ENCODE results near the gene FBXL4. TPM values are rescaled to one million over a fixed set of nuclear protein-coding genes. Genes with fewer than 3 reads are reported as not detected.

The FBXL4 gene
- polyA plus RNA-seq, 1 of the 3 experiments (the other 2 are of a cell fraction): 8.1 TPM

- Histone ChIP-seq H3K9me3 (no peaks in the 10 kb centered on the region), H3K36me3 (replicated peaks in 1 of 2; ENCODE audit: control insufficient read depth in 1 of 2, insufficient read depth in 2 of 2, low read length in 1 of 2) (no peaks in the 10 kb centered on the region), H3K9me2 (no peaks in the 10 kb centered on the region), H3K4me2 (no peak overlapping the region), H3K4me3 (ENCODE audit: low read depth in 2 of 2, low read length in 1 of 2) (no peak overlapping the region), H3K79me2 (ENCODE audit: insufficient read depth) (no peaks in the 10 kb centered on the region), H3K27ac (ENCODE audit: low read depth in 2 of 2, low read length in 1 of 2) (no peak overlapping the region), H3F3A (replicated peaks; ENCODE audit: insufficient read depth) (no peaks in the 10 kb centered on the region), H3K9ac (no peak overlapping the region), H2AFZ (ENCODE audit: low read depth) (no peak overlapping the region), H3K4me1 (ENCODE audit: control insufficient read depth in 1 of 2, insufficient read depth in 2 of 2, low read depth in 1 of 2, low read length in 1 of 2) (peaks cover 0 to 5% of the 10 kb centered on the region in 2 experiments; a peak in 2 of 4 replicates), H4K20me1 (ENCODE audit: insufficient read depth) (no peaks in the 10 kb centered on the region), H3K27me3 (ENCODE audit: insufficient read depth) (no peaks in the 10 kb centered on the region)
- CTCF ChIA-PET: interaction anchor here (1.0 to 1.7 kb wide), 4 partner anchors 276 to 1403 kb away, joined by 3 to 8 read pairs (median 3); no protein-coding TSS in a partner anchor
- no peak for TF ChIP-seq CHD2 (IDR thresholded peaks at IDR 0.05; ENCODE audit: low read length, partially characterized antibody)
- TF ChIP-seq POLR2AphosphoS5 (IDR thresholded peaks at IDR 0.05; ENCODE audit: low read depth, low read length): no peak
- no peak for TF ChIP-seq NFIC (IDR thresholded peaks at IDR 0.05; ENCODE audit: borderline replicate concordance)
- no peak for TF ChIP-seq MXI1 (IDR thresholded peaks at IDR 0.05; ENCODE audit: low read depth, low read length)
- TF ChIP-seq, protein P1, sequence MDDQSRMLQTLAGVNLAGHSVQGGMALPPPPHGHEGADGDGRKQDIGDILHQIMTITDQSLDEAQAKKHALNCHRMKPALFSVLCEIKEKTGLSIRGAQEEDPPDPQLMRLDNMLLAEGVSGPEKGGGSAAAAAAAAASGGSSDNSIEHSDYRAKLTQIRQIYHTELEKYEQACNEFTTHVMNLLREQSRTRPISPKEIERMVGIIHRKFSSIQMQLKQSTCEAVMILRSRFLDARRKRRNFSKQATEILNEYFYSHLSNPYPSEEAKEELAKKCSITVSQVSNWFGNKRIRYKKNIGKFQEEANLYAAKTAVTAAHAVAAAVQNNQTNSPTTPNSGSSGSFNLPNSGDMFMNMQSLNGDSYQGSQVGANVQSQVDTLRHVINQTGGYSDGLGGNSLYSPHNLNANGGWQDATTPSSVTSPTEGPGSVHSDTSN (IDR thresholded peaks at IDR 0.05): no peak
- TF ChIP-seq TEAD4 (IDR thresholded peaks at IDR 0.05; ENCODE audit: borderline replicate concordance, insufficient read depth): no peak
- TF ChIP-seq, protein P2, sequence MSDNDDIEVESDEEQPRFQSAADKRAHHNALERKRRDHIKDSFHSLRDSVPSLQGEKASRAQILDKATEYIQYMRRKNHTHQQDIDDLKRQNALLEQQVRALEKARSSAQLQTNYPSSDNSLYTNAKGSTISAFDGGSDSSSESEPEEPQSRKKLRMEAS (IDR thresholded peaks at IDR 0.05; ENCODE audit: low read depth): no peak
- no peak for TF ChIP-seq MEF2A (IDR thresholded peaks at IDR 0.05; ENCODE audit: borderline replicate concordance, low read depth)
- no peak for TF ChIP-seq EP300 (IDR thresholded peaks at IDR 0.05; ENCODE audit: borderline replicate concordance in 1 of 2, low read depth in 1 of 2, low read length in 1 of 2)
- no peak for TF ChIP-seq TCF12 (IDR thresholded peaks at IDR 0.05)
- TF ChIP-seq JUND (IDR thresholded peaks at IDR 0.05): no peak
- no peak for TF ChIP-seq TAF1 (IDR thresholded peaks at IDR 0.05; ENCODE audit: borderline replicate concordance, low read depth, low read length)
- TF ChIP-seq FOXJ3 (CRISPR knock-in tag; IDR thresholded peaks at IDR 0.05): no peak
- no peak for TF ChIP-seq REST (IDR thresholded peaks at IDR 0.05; ENCODE audit: low read depth, low read length)
- no peak for TF ChIP-seq SIN3A (IDR thresholded peaks at IDR 0.05; ENCODE audit: borderline replicate concordance, low read depth, low read length)
- no peak for TF ChIP-seq IRF3 (IDR thresholded peaks at IDR 0.05; ENCODE audit: low read depth, low read length)
- no peak for DNase-seq
- POLR2A ChIA-PET: no interaction called here
- WGBS (ENCODE audit: low lambda C conversion rate): 98% methylated on average over 22 of the region's 53 CpGs
These were observed 104.2 kb downstream of the FBXL4 start for GRCh38 chr6:98843271-98844243.
